ENCODE data around the gene DGKG. TPM values are rescaled to one million over a fixed set of nuclear protein-coding genes. Genes with fewer than 3 reads are reported as not detected.

The DGKG gene
- total RNA-seq, 1 donor from 2014 or later = 4.7 TPM

DNA sequence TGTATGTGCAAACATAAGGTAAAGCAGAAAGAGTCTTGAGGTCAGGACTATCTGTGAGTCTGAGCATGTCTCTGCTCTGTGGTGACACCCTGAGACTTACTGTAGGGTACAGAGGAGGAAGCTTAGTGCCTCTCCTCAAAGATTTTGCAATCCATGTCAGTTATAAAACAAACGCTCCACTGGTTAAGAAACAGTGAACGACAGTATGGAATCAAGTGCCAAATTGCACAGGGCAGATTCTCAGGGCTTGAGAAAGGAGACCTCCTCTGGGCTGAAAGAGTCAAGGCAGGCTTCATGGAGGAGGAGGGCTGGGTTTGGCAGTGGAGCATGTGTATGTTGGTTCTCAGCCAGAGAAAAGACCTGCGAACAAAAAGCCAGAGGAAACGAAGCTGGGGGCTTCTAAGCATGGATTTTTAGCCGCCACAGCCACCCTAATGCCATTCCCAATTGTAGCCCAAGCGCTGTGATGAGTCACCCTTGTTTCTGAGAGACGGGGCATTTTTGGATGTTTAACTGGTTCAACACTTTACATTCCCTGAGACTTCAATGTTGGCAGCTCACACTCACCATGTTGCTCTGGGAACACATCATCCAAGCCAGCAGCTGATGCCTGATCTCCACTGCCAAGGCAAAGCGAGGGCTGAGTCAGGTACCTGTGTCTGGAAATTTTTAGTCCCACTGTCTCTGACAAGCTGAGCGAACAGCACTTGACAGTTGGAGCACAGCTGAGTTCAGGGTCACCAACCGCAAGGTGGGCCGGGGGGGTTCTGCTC, 3.4 kb upstream of the DGKG start:
- Histone ChIP-seq H3K36me3 (no peaks in the 10 kb centered on the region), H3K9me3 (no peaks in the 10 kb centered on the region), H3K4me1 (peaks cover 3% of the 10 kb centered on the region), H3K27ac (no peak overlapping the region), H3K4me3 (no peak overlapping the region), H3K27me3 (peaks cover 58% of the 10 kb centered on the region)
- ATAC-seq (peak; percentile 55), DNase-seq (no peak)
- TF ChIP-seq, protein P1, sequence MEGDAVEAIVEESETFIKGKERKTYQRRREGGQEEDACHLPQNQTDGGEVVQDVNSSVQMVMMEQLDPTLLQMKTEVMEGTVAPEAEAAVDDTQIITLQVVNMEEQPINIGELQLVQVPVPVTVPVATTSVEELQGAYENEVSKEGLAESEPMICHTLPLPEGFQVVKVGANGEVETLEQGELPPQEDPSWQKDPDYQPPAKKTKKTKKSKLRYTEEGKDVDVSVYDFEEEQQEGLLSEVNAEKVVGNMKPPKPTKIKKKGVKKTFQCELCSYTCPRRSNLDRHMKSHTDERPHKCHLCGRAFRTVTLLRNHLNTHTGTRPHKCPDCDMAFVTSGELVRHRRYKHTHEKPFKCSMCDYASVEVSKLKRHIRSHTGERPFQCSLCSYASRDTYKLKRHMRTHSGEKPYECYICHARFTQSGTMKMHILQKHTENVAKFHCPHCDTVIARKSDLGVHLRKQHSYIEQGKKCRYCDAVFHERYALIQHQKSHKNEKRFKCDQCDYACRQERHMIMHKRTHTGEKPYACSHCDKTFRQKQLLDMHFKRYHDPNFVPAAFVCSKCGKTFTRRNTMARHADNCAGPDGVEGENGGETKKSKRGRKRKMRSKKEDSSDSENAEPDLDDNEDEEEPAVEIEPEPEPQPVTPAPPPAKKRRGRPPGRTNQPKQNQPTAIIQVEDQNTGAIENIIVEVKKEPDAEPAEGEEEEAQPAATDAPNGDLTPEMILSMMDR (IDR thresholded peaks at IDR 0.05) = no peak
- intact Hi-C loops (cut with DNase I) = no loop called here

DNA sequence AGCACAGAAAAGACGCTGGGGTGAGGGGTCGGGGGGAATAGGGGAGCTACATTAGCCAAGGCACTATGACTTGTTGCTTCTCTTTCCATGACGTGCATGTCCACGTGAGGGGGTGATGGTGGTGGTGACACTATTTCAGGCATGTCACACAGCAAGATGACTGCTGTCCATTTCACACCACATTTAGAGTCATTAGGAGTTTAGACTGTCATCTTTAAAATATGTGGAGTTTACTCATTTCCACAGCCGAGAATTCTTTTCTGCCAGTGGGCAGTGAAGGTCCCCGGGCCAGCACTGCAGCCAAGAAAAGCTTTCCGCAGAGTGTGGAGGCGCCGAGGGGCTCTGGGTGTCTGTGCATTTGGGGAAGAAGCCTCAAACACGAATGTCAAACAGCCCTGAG, 954 bp upstream of the DGKG start:
- ATAC-seq (no peak), DNase-seq (no peak)
- Histone ChIP-seq H3K9me3 (no peaks in the 10 kb centered on the region), H3K4me3 (no peak overlapping the region), H3K27me3 (peaks cover 48% of the 10 kb centered on the region), H3K27ac (no peak overlapping the region), H3K4me1 (peaks cover 7% of the 10 kb centered on the region), H3K36me3 (no peaks in the 10 kb centered on the region)
- TF ChIP-seq, protein P1 (IDR thresholded peaks at IDR 0.05) = no peak
- intact Hi-C loops (cut with DNase I) = no loop called here

DNA sequence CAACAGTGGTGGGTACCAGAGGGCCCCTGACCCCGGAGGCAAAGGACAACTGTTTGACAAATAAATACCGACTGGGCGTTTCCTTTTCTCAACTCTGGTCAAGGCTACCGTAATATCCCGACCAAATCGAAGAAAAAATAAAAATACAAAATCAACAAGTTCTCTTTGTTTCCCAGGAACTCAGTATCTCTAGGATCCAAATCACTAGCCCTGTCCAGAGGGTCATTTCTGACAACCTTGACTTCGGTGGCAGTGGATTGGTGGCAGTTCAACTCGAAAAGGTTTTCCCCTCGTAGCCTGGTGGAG, 456 bp upstream of the DGKG start:
- no peak overlapping the region for H3K27ac ChIP-seq
- intact Hi-C loops (cut with DNase I) = no loop called here
- DNase-seq = no peak

DNA sequence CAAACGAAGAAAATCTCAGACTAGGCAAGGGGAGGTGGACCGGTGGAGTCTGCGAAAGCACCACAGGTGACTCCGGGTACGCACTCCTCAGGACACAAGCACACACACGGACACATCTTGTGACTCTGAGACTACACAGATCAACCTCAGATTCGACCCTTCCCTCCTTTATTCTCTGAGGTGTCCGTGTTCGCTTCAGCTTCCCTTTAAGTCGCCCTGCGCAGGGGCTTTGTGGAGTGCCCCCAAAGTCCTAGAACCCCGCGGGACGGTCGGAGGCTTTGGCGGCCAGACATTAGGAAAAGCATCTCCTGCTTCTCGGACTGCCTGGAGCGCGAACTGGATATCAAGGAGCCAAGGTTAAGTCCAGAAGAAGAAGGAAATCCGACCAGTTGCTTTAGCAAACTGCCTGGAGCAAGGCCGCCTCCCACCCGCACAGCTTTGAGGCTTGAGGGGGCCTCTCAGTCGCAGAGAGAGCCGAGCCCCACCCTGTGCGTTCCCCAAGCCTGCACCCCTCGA, 730 bp downstream of the DGKG start:
- ATAC-seq (no peak), DNase-seq (no peak)
- intact Hi-C loops (cut with DNase I) = no loop called here
- Histone ChIP-seq H3K27ac (peak overlapping the region; percentile 24), H3K36me3 (no peaks in the 10 kb centered on the region), H3K4me1 (peaks cover 7% of the 10 kb centered on the region), H3K4me3 (peak overlapping the region; percentile 48), H3K9me3 (no peaks in the 10 kb centered on the region), H3K27me3 (peaks cover 43% of the 10 kb centered on the region)
- TF ChIP-seq, protein P1 (IDR thresholded peaks at IDR 0.05) = no peak

More for the DNA sequence above, 456 bp upstream of the DGKG start:
- ATAC-seq = no peak
- H3K27me3 ChIP-seq = peaks cover 45% of the 10 kb centered on the region
- TF ChIP-seq, protein P1 (IDR thresholded peaks at IDR 0.05) = no peak
- peaks cover 7% of the 10 kb centered on the region for H3K4me1 ChIP-seq
- H3K36me3 ChIP-seq = no peaks in the 10 kb centered on the region
- H3K9me3 ChIP-seq = no peaks in the 10 kb centered on the region
- peak overlapping the region; percentile 48 for H3K4me3 ChIP-seq

DNA sequence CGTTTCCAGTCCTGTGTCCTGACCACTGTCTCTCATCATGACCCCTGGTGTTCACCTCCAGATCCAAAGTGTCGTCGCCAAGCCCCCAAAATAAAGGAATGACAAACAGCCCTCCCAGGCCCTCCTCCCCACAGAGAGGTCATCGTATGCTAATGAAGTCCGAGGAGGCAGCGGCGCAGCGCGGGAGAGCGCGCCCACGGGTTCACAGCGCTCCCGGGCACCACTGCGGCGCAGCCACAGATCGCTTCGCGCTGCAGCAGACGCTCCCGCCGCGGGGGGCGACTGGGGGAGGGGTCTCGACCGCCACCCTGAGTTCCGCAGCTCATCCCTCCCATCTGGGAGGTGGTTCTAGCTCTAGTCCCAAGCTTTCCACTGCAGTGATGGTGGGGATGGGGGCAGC, 1.3 kb downstream of the DGKG start:
- TF ChIP-seq, protein P1 (IDR thresholded peaks at IDR 0.05) = no peak
- Histone ChIP-seq H3K36me3 (no peaks in the 10 kb centered on the region), H3K27ac (peak overlapping the region; percentile 24), H3K4me3 (peak overlapping the region; percentile 48), H3K9me3 (no peaks in the 10 kb centered on the region), H3K4me1 (peaks cover 7% of the 10 kb centered on the region), H3K27me3 (peaks cover 43% of the 10 kb centered on the region)
- DNase-seq (no peak), ATAC-seq (peak; percentile 48)
- intact Hi-C loops (cut with DNase I) = no loop called here
